NB4 (cell line): ENCODE data around the gene FRMD5.

Experiments used
- DNase-seq: peaks from one replicate; pipeline ENCODE4 v3.0.0; 2010; ENCODE audit warnings: low read depth
- H3K4me3 ChIP-seq: one replicate; pipeline ENCODE4 v1.5.1; 2011; ENCODE audit warnings: mild to moderate bottlenecking, low read depth, low read length, moderate library complexity
- CTCF ChIP-seq: IDR thresholded peaks from one replicate; pipeline ENCODE4 v1.5.1; 2012; ENCODE audit warnings: low read depth, low read length
- MAX ChIP-seq: IDR thresholded peaks from 2 replicates; pipeline ENCODE4 v1.6.1; 2011; ENCODE audit warnings: low read depth, low read length
- MYC ChIP-seq: IDR thresholded peaks from 2 replicates; pipeline ENCODE4 v1.6.1; 2011; ENCODE audit warnings: low read depth, low read length
- POLR2A ChIP-seq: IDR thresholded peaks from 2 replicates; pipeline ENCODE4 v1.6.1; 2011; ENCODE audit warnings: mild to moderate bottlenecking; ENCODE audit not compliant: insufficient read length; ENCODE audit errors: extremely low read depth

The FRMD5 gene

GRCh38 chr15:44024155-44024554 is 170.9 kb downstream of the FRMD5 start:
- no peak for DNase-seq
- TF ChIP-seq MAX, result no peak
- TF ChIP-seq CTCF, result no peak
- H3K4me3 ChIP-seq, result no peak overlapping the region

- TF ChIP-seq MAX, result no peak
- no peak for TF ChIP-seq CTCF
- TF ChIP-seq MYC, result no peak
- no peak for TF ChIP-seq POLR2A
- no peak overlapping the region for H3K4me3 ChIP-seq
- DNase-seq, result no peak
Observed at GRCh38 chr15:44023176-44023575, 171.9 kb downstream of the FRMD5 start.

GRCh38 chr15:44018151-44018550 is 176.9 kb downstream of the FRMD5 start:
- TF ChIP-seq CTCF, result no peak
- TF ChIP-seq POLR2A, result no peak
- TF ChIP-seq MYC, result no peak
- no peak for TF ChIP-seq MAX
- no peak overlapping the region for H3K4me3 ChIP-seq
- no peak for DNase-seq

GRCh38 chr15:44015545-44016305 is 179.3 kb downstream of the FRMD5 start:
- DNase-seq, result no peak
- H3K4me3 ChIP-seq, result no peak overlapping the region
- TF ChIP-seq MAX, result no peak
- no peak for TF ChIP-seq CTCF
- TF ChIP-seq POLR2A, result no peak
- no peak for TF ChIP-seq MYC

- no peak for DNase-seq
- H3K4me3 ChIP-seq, result no peak overlapping the region
- no peak for TF ChIP-seq POLR2A
- TF ChIP-seq CTCF, result no peak
- TF ChIP-seq MAX, result no peak
- no peak for TF ChIP-seq MYC
Observed at GRCh38 chr15:44011238-44011854, 183.7 kb downstream of the FRMD5 start.

- H3K4me3 ChIP-seq, result no peak overlapping the region
- TF ChIP-seq POLR2A (no peak), MYC (no peak), MAX (no peak), CTCF (no peak)
- DNase-seq, result no peak
Observed at GRCh38 chr15:44010089-44010488, 185.0 kb downstream of the FRMD5 start.
